COR-L47 (cell line): Measurements from ENCODE around the gene RNF13.

Source experiments
- DNase-seq: peaks from one replicate; lab custom pipeline; 2025; lab: John Stamatoyannopoulos, UW

The RNF13 gene

GRCh38 chr3:149992416-149993058 lies 179.5 kb downstream of the RNF13 start:
- no peak for DNase-seq

- DNase-seq = no peak
Measured at GRCh38 chr3:149998946-149999345, 185.9 kb downstream of the RNF13 start.

- DNase-seq = no peak
Measured at GRCh38 chr3:149999421-149999820, 186.4 kb downstream of the RNF13 start.

- no peak for DNase-seq
Measured at GRCh38 chr3:150000641-150001040, 187.6 kb downstream of the RNF13 start.

GRCh38 chr3:150005243-150006112 lies 192.5 kb downstream of the RNF13 start:
- no peak for DNase-seq

- no peak for DNase-seq
Measured at GRCh38 chr3:150006794-150007193, 193.8 kb downstream of the RNF13 start.
